ENCODE measurements around the gene CDHR2.
"Not testable (repeated sequence)": the region's sequence is repeated elsewhere in the genome, so short reads cannot be mapped to it uniquely, and the experiment has no call there.

CDHR2 gene

GRCh38 chr5:176575488-176576422, 26.6 kb downstream of the CDHR2 start:
- no peak for DNase-seq

- no peak for DNase-seq
Observed at GRCh38 chr5:176577312-176578176, 28.4 kb downstream of the CDHR2 start.

DNA sequence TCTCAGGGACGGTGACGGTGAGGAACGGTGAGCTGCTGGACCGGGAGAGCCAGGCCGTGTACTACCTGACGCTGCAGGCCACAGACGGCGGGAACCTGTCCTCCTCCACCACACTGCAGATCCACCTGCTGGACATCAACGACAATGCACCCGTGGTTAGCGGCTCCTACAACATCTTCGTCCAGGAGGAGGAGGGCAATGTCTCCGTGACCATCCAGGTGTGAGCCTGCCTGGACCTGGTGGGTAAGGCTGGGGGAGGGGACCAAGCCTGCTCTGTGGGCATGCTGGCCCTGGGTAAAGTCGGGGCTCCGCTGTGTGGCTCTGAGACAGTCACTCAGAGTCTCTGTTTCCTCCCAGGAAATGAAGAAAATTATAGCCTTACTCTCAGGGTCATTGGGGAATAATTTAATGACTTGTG, 29.3 kb downstream of the CDHR2 start:
- DNase-seq, result peak; percentile 18

- DNase-seq, result no peak
Observed at GRCh38 chr5:176579323-176579722, 30.2 kb downstream of the CDHR2 start.

DNA sequence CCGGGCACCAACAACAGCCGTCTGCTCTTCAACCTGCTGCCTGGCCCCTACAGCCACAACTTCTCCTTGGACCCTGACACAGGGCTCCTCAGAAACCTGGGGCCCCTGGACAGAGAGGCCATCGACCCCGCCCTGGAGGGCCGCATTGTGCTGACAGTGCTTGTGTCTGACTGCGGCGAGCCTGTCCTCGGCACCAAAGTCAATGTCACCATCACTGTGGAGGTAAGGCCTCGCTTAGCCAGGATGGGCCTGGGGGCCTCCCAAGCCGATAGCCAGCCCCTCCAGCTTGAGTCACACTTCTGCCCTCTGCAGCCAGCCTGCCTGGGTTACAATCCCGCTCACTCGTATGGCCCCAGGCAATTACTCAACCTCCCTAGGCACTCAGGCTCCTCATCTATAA, 32.2 kb downstream of the CDHR2 start:
- no peak for DNase-seq

DNA sequence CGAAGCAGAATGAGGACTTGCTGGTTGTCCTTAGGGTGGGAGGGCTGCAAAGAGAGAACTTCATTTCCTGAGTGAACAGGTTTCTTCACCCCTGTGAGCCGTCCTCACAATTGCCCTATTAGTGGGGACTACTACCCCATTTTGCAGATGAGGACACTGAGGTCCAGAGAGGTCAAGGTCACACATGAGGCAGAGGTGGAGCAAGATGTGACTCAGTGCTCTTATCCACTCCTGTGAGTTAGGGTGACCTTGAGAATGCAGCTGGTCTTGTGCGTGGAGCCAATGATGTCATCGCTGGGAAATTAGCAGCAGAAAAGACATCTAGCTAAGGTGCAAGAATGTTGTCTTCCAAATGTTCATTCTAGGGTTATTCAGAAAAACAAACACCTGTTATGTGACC, 33.9 kb downstream of the CDHR2 start:
- DNase-seq, result no peak

DNA sequence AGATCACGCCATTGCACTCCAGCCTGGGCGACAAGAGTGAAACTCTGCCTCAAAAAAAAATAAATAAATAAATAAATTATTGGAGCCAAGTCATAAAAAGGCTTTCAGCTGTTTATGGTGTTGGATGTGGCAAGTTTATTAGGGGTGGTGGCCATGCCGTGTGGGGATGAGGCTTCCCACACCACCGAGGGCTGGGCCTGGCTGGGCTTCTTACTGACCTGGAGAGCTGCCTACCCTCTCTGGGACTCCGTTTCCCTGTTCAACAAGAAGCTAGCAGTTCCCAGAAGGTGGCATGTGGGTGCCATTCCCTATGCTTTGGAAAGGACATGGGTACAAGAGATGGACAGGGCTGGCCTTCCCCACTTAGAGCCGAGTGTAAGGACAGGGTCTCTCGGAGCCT, 38.3 kb downstream of the CDHR2 start:
- DNase-seq, result no peak

DNA sequence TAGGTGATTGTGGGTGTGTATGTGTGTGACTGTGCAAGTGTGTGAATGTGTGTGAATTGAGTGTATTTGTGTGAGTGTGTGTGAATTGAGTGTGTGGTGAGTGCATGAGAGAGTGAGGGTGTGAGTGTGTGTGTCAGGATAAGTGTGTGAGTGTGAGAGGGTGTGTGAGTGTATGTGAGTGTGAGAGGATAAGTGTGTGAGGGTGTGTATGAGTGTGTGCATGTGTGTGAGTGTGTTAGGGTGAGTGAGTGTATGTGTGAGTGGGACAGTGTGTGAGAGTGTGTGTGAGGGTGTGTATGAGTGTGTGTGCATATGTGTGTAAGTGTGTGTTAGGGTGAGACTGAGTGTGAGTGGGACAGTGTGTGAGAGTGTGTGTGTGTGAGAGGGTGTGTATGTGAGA, 39.2 kb downstream of the CDHR2 start:
- no peak for DNase-seq

DNA sequence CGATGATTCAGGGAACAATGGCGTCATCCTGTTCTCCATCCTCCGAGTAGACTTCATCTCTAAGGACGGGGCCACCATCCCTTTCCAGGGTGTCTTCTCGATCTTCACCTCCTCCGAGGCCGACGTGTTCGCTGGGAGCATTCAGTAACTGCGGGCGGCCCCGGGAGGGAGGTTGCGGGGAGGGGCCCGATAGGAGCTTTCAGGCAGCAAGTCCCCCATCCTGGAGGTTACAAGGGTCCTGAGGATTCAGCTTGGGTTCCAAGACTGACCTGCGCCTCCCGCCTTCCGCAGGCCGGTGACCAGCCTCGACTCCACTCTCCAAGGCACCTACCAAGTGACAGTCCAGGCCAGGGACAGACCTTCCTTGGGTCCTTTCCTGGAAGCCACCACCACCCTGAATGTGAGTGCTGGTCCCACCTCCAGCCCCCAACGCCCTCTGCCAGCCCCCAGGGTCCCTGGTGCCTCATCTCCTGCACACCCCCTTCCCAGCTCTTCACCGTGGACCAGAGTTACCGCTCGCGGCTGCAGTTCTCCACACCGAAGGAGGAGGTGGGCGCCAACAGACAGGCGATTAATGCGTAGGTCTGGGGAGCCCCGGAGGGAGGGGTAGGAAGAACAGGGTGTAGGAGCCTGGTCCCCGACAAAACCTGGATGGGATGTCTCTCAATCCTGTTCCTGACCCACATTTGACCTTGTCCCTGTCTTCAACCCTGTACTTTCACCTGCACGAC, 40.1 kb downstream of the CDHR2 start:
- DNase-seq, result no peak

GRCh38 chr5:176590035-176590717, 41.0 kb downstream of the CDHR2 start:
- no peak for DNase-seq

DNA sequence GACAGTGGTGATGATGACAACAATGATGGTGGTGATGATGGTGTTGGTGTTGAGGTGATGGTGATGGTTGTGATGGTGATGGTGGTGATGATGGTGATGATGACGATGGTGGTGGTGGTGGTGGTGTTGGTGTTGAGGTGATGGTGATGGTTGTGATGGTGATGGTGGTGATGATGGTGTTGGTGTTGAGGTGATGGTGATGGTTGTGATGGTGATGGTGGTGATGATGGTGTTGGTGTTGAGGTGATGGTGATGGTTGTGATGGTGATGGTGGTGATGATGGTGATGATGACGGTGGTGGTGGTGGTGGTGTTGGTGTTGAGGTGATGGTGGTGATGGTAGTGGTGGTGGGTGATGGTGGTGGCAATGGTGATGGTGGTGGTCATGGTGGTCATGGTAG, 42.5 kb downstream of the CDHR2 start:
- DNase-seq, result not testable (repeated sequence)

DNA sequence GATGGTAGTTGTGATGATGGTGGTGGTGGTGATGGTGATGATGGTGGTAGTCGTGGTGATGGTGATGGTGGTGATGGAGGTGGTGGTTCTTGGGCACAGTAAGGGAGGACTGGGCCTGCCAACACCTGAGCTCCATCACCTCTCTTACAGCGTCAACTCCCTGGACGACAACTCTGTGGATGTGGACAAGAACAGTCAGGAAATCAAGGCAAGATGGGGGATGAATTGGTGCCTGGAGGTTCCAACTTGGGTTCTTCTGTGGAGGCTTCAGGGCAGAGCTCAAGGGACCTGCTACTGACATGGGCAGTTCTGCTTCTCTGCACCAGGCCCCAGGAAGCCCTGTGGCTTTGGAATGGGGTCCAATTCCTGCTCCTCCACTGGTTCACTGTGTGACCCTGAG, 43.4 kb downstream of the CDHR2 start:
- DNase-seq, result no peak

DNA sequence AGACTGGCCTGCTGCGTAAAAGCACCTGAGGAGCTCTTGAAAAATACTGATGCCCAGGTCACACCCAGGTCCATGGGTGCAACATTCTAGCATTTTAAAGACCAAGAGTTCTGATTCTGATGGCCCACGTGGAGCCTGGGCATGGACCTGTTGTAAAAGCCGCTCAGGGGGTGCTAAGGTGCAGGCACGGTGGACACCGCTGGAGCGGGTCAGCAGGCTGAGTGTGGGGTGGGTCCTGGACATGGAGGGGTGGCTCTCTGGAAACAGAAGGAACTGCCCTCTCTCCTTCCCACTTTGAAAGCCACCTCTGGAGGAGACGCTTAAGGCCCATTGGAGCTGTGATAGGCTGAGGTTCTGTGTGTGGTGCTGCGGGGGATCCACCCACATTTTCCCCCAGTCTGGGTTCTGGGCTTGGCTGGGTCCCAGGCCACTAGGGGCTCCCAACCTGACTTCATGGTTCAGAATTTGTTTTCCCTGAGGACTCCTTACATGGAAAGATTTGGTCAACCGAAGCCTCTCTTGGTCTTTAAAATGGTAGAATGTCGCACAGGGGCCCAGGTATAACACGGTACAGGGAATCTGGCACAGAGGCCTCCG, 44.2 kb downstream of the CDHR2 start:
- DNase-seq, result no peak

DNA sequence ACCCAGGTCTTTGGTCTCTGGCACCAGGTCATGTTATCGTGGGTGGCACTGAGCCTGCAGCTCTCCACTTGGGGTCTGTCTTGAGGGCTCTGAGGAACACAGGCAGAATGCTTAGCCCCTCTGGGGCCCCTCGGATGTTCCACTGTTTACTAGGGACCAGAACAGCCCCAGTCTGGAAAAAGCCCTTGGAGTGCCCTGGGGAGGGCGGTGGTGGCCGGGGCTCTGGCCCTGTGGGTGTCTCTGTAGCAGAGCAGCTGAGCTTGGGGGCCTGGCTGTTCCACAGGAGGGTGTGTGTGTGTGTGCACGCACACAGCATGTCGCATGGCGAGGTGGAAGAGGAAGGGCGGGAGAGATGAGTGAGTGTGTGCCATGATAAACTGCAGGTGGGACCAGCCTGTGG, 45.4 kb downstream of the CDHR2 start:
- DNase-seq, result no peak

- no peak for DNase-seq
Observed at GRCh38 chr5:176595386-176595943, 46.3 kb downstream of the CDHR2 start.

- no peak for DNase-seq
Observed at GRCh38 chr5:176596069-176596644, 47.0 kb downstream of the CDHR2 start.

DNA sequence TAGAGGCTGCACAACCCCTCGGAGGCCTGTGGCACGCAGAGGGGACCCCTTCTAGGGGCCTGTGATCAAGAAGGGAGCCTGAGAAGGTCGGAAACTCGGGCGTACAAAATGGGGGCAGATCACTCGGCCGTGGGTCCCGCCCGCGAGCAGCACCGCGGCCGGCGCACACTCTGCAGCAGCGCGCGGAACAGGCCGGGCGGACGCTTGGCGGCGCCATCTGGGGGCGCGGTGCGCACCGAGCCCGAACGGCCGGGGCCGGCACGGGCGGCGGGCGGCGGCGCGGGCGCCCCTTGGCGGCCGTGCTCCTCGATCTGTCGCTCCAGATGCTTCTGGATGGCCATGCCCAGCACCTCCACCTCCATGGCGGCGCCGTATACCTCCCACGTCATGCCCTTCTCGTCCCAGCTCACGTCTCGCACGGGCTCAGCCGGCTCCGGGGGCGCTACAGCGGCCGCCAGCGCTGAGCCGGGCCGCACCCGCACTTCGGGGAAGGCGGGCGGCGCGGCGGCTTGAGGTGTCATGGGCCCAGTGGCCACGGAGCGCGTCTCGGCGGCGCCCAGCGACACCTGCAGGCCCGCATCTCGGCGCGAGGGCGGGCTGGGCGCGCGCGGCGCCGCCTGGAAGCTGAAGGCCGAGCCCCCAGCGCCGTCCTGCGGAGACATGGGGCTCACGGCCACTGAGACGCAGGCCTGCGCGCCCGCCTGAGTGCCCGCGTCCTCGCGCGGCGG, 47.7 kb downstream of the CDHR2 start:
- peak; percentile 8 for DNase-seq

DNA sequence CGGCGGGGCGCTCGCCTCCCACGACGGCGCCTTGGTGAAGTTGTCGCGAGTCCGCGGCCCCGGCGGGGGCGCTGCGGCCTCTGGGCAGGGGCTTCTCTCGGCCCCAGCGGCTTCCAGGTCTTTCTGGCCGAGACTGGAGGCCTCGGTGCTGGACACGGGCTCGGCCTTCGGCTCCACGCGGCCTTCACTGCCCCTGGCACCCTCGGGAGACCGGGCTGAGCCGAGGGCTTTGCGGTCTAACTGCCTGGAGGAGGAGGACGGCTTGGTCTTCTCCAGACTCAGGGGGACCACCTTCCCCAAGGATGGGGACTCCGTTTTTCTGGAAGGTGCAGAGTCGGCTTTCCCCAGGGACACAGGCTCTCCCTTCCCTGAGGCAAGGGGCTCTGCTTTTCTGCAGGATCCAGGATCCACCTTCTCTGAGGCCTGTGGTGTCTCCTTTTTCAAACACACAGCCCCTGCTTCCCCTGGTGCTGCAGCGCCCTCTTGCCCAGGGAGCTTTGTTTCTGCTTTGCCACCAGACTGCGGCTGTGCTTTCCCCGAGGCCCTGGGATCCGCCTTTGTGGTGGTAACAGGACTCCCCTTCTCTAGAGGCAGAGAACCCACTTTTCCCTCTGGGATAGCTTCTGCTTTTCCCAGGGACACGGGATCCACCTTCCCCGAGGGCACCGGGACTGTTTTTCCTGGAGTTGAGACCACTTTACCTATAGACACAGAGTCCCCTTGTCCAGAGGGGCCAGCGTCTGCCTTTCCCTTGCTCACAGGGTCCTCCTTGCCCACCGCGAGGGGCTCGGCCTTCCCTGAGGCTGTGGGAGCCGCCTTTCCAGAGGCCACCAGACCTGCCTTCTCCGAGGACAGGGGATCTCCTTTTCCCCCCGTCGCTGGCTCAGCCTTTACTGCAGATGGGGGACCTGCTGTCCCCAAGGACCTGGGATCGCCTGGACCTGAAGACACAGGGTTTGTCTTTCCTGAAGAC, 48.6 kb downstream of the CDHR2 start:
- DNase-seq, result no peak

- peak; percentile 49 for DNase-seq
Observed at GRCh38 chr5:176599749-176600430, 50.7 kb downstream of the CDHR2 start.
